ENCODE results near the gene BPTF. TPM values are rescaled to one million over a fixed set of nuclear protein-coding genes. Genes with fewer than 3 reads are reported as not detected.
"Not testable (repeated sequence)": the region's sequence is repeated elsewhere in the genome, so short reads cannot be mapped to it uniquely, and the experiment has no call there.

The BPTF gene
- polyA plus RNA-seq, 4 donors = 91.7 to 124 (median 105) TPM

GRCh38 chr17:67867591-67867990 is 42.3 kb downstream of the BPTF start:
- DNase-seq (ENCODE audit: low read depth in 4 of 4, low spot score in 3 of 4) = no peak

DNA sequence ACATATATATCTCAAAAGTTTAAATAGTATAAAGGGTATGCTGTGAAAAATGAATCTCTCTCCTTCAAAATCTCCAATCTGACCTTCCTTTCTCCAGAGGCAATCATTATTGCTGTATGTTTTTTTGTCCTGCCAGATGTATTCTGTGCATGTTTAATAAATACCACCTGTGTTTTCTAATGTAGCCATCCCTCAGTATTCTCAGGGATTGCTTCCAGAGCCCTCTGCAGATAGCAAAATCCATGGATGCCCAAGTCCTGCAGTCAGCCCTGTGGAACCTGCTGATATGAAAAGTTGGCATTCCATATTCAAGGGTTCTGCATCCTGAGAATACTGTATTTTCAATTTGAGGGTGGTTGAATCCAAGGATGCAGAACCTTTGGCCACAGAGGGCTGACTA is 42.9 kb downstream of the BPTF start:
- DNase-seq (ENCODE audit: low read depth in 4 of 4, low spot score in 3 of 4) = no peak

DNA sequence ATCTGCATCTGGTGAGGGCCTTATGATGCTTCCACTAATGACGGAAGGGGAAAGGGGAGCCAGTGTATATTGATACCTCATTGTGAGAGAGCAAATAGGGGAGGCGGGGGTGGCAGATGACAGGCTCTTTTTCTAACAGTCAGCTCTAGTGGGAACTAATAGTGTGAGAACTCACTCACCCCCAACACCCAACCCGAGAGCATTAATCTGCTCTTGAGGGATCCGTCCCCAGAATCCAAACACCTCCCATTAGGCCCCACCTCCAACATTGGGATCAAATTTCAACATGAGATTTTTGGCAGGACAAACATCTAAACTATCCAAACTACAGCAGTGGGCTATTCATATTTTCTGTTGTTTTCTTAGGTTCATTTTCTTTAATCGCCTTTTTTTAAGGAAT is 54.4 kb downstream of the BPTF start:
- no peak for DNase-seq (ENCODE audit: low read depth in 4 of 4, low spot score in 3 of 4)

GRCh38 chr17:67881083-67881482 is 55.8 kb downstream of the BPTF start:
- no peak for DNase-seq (ENCODE audit: low read depth in 4 of 4, low spot score in 3 of 4)

- no peak for DNase-seq (ENCODE audit: low read depth in 4 of 4, low spot score in 3 of 4)
Observed at GRCh38 chr17:67884741-67885140, 59.4 kb downstream of the BPTF start.

DNA sequence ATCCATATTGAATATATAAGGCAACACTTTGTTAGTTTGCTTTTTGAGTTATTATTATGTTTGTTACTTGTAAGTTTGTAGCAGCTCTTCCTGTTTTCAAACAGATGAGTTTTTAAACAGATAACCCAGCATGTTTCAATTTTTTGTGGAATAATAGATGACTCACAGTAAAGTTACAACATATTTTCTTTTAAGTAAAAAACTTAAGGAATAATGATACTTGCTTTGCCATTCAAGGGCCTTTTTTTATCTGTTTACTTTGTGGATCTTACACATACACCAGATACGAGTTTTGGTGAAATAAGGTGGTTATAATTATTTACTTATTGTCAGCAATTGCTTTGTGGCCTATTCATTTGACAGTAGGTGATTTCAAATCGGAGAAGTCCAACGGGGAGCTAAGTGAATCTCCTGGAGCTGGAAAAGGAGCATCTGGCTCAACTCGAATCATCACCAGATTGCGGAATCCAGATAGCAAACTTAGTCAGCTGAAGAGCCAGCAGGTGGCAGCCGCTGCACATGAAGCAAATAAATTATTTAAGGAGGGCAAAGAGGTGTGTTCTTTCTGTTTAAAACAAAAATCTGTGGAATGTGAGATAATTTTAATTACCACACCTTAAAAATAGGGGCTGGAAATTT is 66.3 kb downstream of the BPTF start:
- no peak for DNase-seq (ENCODE audit: low read depth in 4 of 4, low spot score in 3 of 4)

DNA sequence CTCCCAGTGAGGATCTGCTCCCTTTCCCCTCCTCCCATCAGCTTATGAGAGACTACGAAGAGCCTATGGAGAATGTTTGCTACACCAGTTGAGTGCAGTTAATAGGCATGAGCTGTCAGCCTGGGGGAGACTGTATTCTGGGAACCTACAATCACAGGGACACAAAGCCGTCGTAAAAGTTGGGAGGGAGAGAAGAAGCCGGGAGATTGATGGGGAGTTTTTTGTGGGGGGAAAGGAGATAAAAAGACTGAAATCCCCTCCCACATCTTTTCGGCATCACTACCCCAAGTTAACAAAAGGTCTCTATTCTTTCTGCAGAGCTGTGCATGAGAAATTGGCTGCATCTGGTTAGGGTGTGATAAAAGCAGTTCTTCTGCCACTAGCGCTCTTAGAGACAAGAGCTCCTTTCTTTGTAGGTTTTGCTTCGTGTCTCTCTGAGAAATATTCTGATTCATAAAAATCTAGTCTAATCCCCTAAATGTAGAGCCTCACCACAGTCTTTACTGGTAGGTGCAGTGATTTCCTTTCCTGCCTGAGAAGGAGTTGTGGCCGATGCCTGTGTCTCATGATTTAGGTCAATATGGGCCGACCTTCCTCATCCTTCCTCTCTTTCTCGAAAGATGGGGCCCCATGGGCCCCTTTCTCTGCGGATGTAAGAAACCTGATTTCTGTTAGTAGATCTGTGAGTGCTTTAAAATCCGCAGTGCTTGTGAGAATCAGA is 77.4 kb downstream of the BPTF start:
- no peak for DNase-seq (ENCODE audit: low read depth in 4 of 4, low spot score in 3 of 4)

GRCh38 chr17:67905298-67905697 is 80.0 kb downstream of the BPTF start:
- DNase-seq (ENCODE audit: low read depth in 4 of 4, low spot score in 3 of 4) = not testable (repeated sequence)

DNA sequence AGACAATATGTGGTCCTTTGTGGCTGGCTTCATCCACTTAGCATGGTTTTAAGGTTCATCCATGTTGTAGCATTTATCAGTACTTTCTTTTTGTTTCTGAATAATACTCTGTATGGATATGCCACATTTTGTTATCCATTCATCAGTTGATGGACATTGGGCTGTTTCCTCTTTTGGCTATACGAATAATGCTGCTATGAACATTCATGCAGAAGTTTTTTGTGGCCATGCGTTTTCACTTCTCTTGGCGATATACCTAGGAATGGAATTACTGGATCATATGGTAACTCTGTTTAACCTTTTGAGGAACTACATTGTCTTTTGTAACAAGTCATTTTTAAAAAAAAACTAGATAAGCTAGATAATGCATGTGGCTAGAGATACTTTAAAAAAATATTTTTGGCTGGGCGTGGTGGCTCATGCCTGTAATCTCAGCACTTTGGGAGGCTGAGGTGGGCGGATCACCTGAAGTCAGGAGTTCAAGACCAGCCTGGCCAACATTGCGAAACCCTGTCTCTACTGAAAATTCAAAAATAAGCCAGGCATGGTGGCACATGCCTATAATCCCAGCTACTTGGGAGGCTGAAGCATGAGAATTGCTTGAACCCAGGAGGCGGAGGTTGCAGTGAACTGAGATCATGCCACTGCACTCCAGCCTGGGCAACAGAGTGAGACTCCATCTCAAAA is 85.0 kb downstream of the BPTF start:
- not testable (repeated sequence) for DNase-seq (ENCODE audit: low read depth in 4 of 4, low spot score in 3 of 4)

DNA sequence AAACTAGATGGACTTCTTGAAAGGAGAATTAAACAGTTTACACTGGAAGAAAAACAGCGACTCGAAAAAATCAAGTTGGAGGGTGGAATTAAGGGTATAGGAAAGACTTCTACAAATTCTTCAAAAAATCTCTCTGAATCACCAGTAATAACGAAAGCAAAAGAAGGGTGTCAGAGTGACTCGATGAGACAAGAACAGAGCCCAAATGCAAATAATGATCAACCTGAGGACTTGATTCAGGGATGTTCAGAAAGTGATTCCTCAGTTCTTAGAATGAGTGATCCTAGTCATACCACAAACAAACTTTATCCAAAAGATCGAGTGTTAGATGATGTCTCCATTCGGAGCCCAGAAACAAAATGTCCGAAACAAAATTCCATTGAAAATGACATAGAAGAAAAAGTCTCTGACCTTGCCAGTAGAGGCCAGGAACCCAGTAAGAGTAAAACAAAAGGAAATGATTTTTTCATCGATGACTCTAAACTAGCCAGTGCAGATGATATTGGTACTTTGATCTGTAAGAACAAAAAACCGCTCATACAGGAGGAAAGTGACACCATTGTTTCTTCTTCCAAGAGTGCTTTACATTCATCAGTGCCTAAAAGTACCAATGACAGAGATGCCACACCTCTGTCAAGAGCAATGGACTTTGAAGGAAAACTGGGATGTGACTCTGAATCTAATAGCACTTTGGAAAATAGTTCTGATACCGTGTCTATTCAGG is 85.9 kb downstream of the BPTF start:
- DNase-seq (ENCODE audit: low read depth in 4 of 4, low spot score in 3 of 4) = no peak

DNA sequence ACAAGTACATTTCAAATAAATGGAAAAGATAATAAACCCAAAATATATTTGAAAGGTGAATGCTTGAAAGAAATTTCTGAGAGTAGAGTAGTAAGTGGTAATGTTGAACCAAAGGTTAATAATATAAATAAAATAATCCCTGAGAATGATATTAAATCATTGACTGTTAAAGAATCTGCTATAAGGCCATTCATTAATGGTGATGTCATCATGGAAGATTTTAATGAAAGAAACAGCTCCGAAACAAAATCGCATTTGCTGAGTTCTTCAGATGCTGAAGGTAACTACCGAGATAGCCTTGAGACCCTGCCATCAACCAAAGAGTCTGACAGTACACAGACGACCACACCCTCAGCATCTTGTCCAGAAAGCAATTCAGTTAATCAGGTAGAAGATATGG is 86.8 kb downstream of the BPTF start:
- DNase-seq (ENCODE audit: low read depth in 4 of 4, low spot score in 3 of 4) = no peak

DNA sequence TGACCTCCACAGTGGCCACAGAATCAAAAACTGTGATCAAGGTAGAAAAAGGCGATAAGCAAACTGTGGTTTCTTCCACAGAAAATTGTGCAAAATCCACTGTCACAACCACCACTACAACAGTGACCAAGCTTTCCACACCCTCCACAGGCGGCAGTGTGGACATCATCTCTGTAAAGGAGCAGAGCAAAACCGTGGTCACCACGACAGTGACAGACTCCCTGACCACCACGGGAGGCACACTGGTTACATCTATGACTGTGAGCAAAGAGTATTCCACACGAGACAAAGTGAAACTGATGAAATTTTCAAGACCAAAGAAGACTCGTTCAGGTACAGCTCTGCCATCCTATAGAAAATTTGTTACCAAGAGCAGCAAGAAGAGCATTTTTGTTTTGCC is 87.4 kb downstream of the BPTF start:
- no peak for DNase-seq (ENCODE audit: low read depth in 4 of 4, low spot score in 3 of 4)

DNA sequence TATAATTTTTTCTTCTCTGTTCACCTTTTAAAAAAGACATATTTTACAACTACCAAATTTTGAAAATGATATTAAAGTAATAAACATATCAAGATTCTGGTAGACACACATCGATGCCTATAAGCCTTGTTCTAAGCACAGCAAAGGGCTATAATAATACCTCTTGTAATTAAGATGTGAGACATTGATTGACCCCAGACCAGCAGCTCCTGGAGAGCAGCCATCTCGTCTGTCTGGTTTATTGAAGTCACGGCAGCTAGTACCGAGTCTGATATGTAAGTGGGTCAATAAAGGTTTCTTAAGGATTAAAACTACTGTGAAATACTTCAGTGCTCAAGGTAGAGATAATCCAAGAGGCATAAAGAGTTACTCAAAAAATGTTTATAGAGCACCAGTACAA is 94.9 kb downstream of the BPTF start:
- DNase-seq (ENCODE audit: low read depth in 4 of 4, low spot score in 3 of 4) = no peak

DNA sequence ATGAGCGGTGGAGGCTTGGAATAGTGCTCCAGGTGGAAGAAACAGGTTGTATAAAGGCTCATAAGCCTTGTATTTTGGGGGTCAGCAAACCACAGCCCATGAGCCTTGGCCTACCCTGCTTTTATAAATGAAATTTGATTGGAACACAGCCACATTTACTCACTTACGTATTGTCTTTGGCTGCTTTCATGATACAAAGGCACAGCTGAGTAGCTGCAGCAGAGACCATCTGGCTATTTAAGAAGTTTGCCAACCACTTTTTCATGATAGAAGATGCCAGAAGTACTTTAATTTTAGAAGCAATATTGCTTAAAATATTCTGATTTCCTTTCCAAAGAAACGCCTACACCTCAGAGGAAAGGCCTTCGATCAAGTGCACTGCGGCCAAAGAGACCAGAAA is 97.2 kb downstream of the BPTF start:
- DNase-seq (ENCODE audit: low read depth in 4 of 4, low spot score in 3 of 4) = no peak

GRCh38 chr17:67928842-67929241 is 103.5 kb downstream of the BPTF start:
- DNase-seq (ENCODE audit: low read depth in 4 of 4, low spot score in 3 of 4) = not testable (repeated sequence)

GRCh38 chr17:67931227-67931626 is 105.9 kb downstream of the BPTF start:
- DNase-seq (ENCODE audit: low read depth in 4 of 4, low spot score in 3 of 4) = no peak

- DNase-seq (ENCODE audit: low read depth in 4 of 4, low spot score in 3 of 4) = no peak
Observed at GRCh38 chr17:67942810-67943209, 117.5 kb downstream of the BPTF start.

DNA sequence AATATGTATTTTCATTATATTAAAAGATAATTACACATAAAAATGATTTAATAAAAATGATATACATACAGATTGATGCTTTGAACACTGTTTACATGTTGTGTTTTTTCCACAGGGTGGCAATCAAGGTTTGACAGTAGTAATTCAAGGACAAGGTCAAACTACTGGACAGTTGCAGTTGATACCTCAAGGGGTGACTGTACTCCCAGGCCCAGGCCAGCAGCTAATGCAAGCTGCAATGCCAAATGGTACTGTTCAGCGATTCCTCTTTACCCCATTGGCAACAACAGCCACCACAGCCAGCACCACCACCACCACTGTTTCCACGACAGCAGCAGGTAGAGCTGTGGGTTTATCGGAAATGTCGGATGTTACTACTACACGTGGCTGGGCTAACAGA is 118.7 kb downstream of the BPTF start:
- no peak for DNase-seq (ENCODE audit: low read depth in 4 of 4, low spot score in 3 of 4)

DNA sequence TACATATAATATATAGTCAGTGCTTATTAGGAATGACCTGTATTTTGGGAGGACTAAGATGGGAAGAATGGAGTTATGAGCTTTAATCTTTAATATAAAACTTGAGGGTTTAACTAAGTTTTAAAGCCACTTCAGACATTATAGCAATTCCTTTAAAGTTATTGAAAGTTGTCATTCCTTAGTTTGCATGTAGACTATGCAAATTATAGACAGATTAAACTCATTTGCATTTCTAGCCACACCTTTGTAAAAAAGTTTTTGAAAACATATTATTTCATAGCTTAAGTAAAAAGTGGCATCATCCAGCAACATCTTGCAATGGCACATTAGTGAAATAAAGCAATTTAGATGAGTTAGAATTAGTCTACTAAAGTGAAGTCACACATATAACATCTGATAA is 121.2 kb downstream of the BPTF start:
- DNase-seq (ENCODE audit: low read depth in 4 of 4, low spot score in 3 of 4) = no peak

- DNase-seq (ENCODE audit: low read depth in 4 of 4, low spot score in 3 of 4) = no peak
Observed at GRCh38 chr17:67947325-67947813, 122.1 kb downstream of the BPTF start.

DNA sequence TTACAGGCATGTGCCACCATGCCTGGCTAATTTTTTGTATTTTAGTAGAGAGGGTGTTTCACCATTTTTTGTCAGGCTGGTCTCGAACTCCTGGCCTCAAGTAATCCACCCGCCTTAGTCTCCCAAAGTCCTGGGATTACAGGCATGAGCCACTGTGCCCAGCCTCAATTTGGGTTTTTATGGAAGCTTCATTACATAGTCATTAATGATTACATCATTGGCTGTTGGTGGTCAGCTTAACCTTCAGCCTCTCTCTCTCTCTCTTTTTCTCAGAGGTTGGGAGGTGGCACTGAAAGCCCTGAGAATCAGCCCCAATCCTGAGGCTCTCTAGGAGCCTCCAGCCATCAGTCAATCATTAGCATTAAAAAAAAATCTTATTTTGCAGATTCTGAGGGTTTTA is 125.6 kb downstream of the BPTF start:
- no peak for DNase-seq (ENCODE audit: low read depth in 4 of 4, low spot score in 3 of 4)

Data from right renal pelvis (tissue), 4 donors.